HEK293 (cell line): ENCODE measurements around the gene PTPRJ.

ENCODE experiments used
- CTCF ChIA-PET: fragments of 350-600 bp; formaldehyde crosslinking; extraction: SDS; loops from one replicate; lab custom pipeline; 2021; ENCODE audit warnings: antibody characterized with exemption; lab: Yijun Ruan, JAX
- POLR2A ChIA-PET: fragments of 300-600 bp; formaldehyde crosslinking; extraction: SDS; loops from one replicate; lab custom pipeline; 2020; ENCODE audit warnings: antibody characterized with exemption, inconsistent platforms; lab: Yijun Ruan, JAX
- H3K27ac ChIP-seq: fragments of 200-500 bp; sonication (Bioruptor generic); 2 replicates; pipeline ENCODE4 v1.5.1; 2014; ENCODE audit warnings: low read depth, low read length, control low read depth, inconsistent platforms; ENCODE audit errors: extremely low read depth
- H3K36me3 ChIP-seq, 2 experiments: fragments of 200-500 bp in 1 of 2; sonication (Bioruptor generic) in 1 of 2; 1 replicate in 1 of 2; 2 replicates in 1 of 2; pipeline ENCODE4 v1.5.1; 2014 to 2017; ENCODE audit warnings: inconsistent platforms in 2 of 2, low read length in 2 of 2; ENCODE audit not compliant: control insufficient read depth in 2 of 2, insufficient read depth in 1 of 2
- H3K4me1 ChIP-seq: fragments of 200-500 bp; sonication (Bioruptor generic); 2 replicates; pipeline ENCODE4 v1.5.1; 2014; ENCODE audit warnings: mild to moderate bottlenecking, low read length, inconsistent platforms; ENCODE audit not compliant: control insufficient read depth, insufficient read depth
- H3K4me3 ChIP-seq: 2 replicates; pipeline ENCODE4 v1.5.1; 2011; ENCODE audit warnings: low read depth, mild to moderate bottlenecking, control low read depth, low read length, moderate library complexity
- H3K9me3 ChIP-seq: fragments of 200-500 bp; sonication (Bioruptor generic); 2 replicates; pipeline ENCODE4 v1.5.1; 2014; ENCODE audit warnings: low read depth, low read length, inconsistent platforms; ENCODE audit not compliant: control insufficient read depth, insufficient read depth
- GLIS1 ChIP-seq: fragments of 450-650 bp; formaldehyde crosslinking; IDR thresholded peaks from 2 replicates; pipeline ENCODE4 v1.5.1; 2016; ENCODE audit warnings: missing biosample characterization, missing genetic modification characterization
- SETDB1 ChIP-seq: IDR thresholded peaks from one replicate; pipeline ENCODE4 v1.6.1; 2017; ENCODE audit warnings: mild to moderate bottlenecking, low read length, moderate library complexity, mixed read lengths; ENCODE audit not compliant: insufficient read length
- SP7 ChIP-seq: fragments of 450-650 bp; formaldehyde crosslinking; IDR thresholded peaks from 2 replicates; pipeline ENCODE4 v1.5.1; 2016; ENCODE audit warnings: missing biosample characterization, missing genetic modification characterization
- ZNF248 ChIP-seq: fragments of 450-650 bp; formaldehyde crosslinking; IDR thresholded peaks from 2 replicates; pipeline ENCODE4 v1.5.1; 2017; ENCODE audit warnings: missing biosample characterization, missing genetic modification characterization
- ZNF311 ChIP-seq: fragments of 450-650 bp; formaldehyde crosslinking; IDR thresholded peaks from 2 replicates; pipeline ENCODE4 v1.5.1; 2017; ENCODE audit warnings: missing biosample characterization, missing genetic modification characterization, borderline replicate concordance
- ZNF324 ChIP-seq: fragments of 450-650 bp; formaldehyde crosslinking; IDR thresholded peaks from 2 replicates; pipeline ENCODE4 v1.5.1; 2016; ENCODE audit warnings: missing biosample characterization, missing genetic modification characterization
- ZNF354C ChIP-seq: fragments of 450-650 bp; formaldehyde crosslinking; IDR thresholded peaks from 2 replicates; pipeline ENCODE4 v1.5.1; 2016; ENCODE audit warnings: missing biosample characterization, missing genetic modification characterization, low read depth, borderline replicate concordance
- ZNF394 ChIP-seq: fragments of 450-650 bp; formaldehyde crosslinking; IDR thresholded peaks from 2 replicates; pipeline ENCODE4 v1.5.1; 2016; ENCODE audit warnings: missing biosample characterization, missing genetic modification characterization, mild to moderate bottlenecking, moderate library complexity, borderline replicate concordance
- ZNF560 ChIP-seq: fragments of 450-650 bp; formaldehyde crosslinking; IDR thresholded peaks from 2 replicates; pipeline ENCODE4 v1.5.1; 2017; ENCODE audit warnings: missing biosample characterization, missing genetic modification characterization, borderline replicate concordance
- ZNF571 ChIP-seq: fragments of 450-650 bp; formaldehyde crosslinking; IDR thresholded peaks from 2 replicates; pipeline ENCODE4 v1.5.0; 2017; ENCODE audit warnings: missing biosample characterization, missing genetic modification characterization
- ZNF626 ChIP-seq: fragments of 450-650 bp; sonication (Bioruptor Pico); formaldehyde crosslinking; IDR thresholded peaks from 2 replicates; pipeline ENCODE4 v1.5.1; 2018; ENCODE audit warnings: missing biosample characterization, missing genetic modification characterization, inconsistent platforms
- ZNF76 ChIP-seq: fragments of 450-650 bp; formaldehyde crosslinking; IDR thresholded peaks from 2 replicates; pipeline ENCODE4; 2016; ENCODE audit warnings: low read depth, missing biosample characterization, missing genetic modification characterization, borderline replicate concordance
- ZNF843 ChIP-seq: fragments of 450-650 bp; formaldehyde crosslinking; IDR thresholded peaks from 2 replicates; pipeline ENCODE4 v1.5.1; 2016; ENCODE audit warnings: missing biosample characterization, missing genetic modification characterization
- TF ChIP-seq, protein P1 (sequence below): fragments of 450-650 bp; formaldehyde crosslinking; IDR thresholded peaks from 2 replicates; pipeline ENCODE4 v1.5.1; 2017; ENCODE audit warnings: missing biosample characterization, missing genetic modification characterization
- TF ChIP-seq, protein P2 (sequence below): fragments of 450-650 bp; formaldehyde crosslinking; IDR thresholded peaks from 2 replicates; pipeline ENCODE4 v1.5.1; 2016; ENCODE audit warnings: missing biosample characterization, missing genetic modification characterization, low read depth
- TF ChIP-seq, protein P3 (sequence below): fragments of 450-650 bp; formaldehyde crosslinking; IDR thresholded peaks from 2 replicates; pipeline ENCODE4 v1.5.1; 2017; ENCODE audit warnings: missing biosample characterization, missing genetic modification characterization

The PTPRJ gene

DNA sequence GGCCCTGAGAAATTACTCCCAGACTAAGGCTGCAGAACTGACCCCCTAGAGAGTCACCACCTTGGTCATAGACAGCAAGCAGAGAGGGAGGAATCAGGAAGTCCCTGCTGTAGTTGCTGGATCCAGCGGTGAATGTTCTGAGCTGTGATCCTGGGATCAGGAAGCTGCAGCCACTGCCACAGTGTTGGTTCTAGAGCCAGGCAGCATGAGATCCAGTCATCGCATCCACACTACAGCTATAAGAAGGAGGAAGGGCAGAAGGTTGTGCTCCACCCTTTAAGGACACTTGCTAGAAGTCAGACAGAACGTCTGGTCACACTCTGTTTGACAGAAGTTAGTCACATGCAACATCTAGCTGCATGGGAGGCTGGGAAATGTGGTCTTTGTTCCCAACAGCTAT lies 131.5 kb downstream of the PTPRJ start:
- H3K27ac ChIP-seq = no peak overlapping the region
- no peaks in the 10 kb centered on the region for H3K36me3 ChIP-seq
- H3K4me1 ChIP-seq = no peaks in the 10 kb centered on the region
- POLR2A ChIA-PET = interaction anchor here (0.5 kb wide), 1 partner anchor 180 kb away, joined by 10 read pairs; no protein-coding TSS in a partner anchor
- H3K4me3 ChIP-seq = no peak overlapping the region
- H3K9me3 ChIP-seq = no peaks in the 10 kb centered on the region
- TF ChIP-seq ZNF324 (tag by site-specific recombination) (no peak), GLIS1 (tag by site-specific recombination) (0 out of 2 replicates have a peak, but pooled peaks have one; percentile 12)
- CTCF ChIA-PET = interaction anchor here (0.8 to 3.7 kb wide), 8 partner anchors 10 to 307 kb away, joined by 3 to 30 read pairs (median 4); no protein-coding TSS in a partner anchor

DNA sequence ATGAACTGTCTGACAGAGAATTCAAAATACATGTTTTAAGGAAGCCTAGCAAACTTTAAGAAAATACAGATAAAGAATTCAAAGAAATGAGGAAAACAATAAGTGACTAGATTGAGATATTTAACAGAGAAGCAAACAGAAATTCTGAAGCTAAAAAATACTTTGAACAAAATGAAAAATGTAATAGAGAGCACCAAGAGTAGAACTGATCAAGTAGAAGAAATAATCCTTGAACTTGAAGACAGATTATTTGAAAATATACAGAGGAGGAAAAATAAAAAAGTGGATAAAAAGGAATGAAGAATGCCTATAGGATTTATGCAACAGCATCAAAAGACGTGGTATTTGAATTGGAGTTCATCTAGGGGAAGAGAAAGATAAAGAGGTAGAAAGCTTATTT lies 134.4 kb downstream of the PTPRJ start:
- Histone ChIP-seq H3K9me3 (no peaks in the 10 kb centered on the region), H3K4me1 (no peaks in the 10 kb centered on the region), H3K4me3 (no peak overlapping the region), H3K27ac (no peak overlapping the region), H3K36me3 (no peaks in the 10 kb centered on the region)
- ChIA-PET POLR2A (no interaction called here), CTCF (interaction anchor here (0.9 to 2.1 kb wide), 2 partner anchors 180 to 184 kb away, joined by 3 to 18 read pairs; no protein-coding TSS in a partner anchor)
- TF ChIP-seq ZNF76 (tag by site-specific recombination) = no peak
- TF ChIP-seq ZNF560 (tag by site-specific recombination) = no peak
- peak; percentile 71 for TF ChIP-seq SETDB1
- TF ChIP-seq, protein P1, sequence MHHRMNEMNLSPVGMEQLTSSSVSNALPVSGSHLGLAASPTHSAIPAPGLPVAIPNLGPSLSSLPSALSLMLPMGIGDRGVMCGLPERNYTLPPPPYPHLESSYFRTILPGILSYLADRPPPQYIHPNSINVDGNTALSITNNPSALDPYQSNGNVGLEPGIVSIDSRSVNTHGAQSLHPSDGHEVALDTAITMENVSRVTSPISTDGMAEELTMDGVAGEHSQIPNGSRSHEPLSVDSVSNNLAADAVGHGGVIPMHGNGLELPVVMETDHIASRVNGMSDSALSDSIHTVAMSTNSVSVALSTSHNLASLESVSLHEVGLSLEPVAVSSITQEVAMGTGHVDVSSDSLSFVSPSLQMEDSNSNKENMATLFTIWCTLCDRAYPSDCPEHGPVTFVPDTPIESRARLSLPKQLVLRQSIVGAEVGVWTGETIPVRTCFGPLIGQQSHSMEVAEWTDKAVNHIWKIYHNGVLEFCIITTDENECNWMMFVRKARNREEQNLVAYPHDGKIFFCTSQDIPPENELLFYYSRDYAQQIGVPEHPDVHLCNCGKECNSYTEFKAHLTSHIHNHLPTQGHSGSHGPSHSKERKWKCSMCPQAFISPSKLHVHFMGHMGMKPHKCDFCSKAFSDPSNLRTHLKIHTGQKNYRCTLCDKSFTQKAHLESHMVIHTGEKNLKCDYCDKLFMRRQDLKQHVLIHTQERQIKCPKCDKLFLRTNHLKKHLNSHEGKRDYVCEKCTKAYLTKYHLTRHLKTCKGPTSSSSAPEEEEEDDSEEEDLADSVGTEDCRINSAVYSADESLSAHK (tag by site-specific recombination) = no peak
- TF ChIP-seq ZNF843 (tag by site-specific recombination) = no peak
- TF ChIP-seq ZNF248 = no peak
- TF ChIP-seq, protein P2, sequence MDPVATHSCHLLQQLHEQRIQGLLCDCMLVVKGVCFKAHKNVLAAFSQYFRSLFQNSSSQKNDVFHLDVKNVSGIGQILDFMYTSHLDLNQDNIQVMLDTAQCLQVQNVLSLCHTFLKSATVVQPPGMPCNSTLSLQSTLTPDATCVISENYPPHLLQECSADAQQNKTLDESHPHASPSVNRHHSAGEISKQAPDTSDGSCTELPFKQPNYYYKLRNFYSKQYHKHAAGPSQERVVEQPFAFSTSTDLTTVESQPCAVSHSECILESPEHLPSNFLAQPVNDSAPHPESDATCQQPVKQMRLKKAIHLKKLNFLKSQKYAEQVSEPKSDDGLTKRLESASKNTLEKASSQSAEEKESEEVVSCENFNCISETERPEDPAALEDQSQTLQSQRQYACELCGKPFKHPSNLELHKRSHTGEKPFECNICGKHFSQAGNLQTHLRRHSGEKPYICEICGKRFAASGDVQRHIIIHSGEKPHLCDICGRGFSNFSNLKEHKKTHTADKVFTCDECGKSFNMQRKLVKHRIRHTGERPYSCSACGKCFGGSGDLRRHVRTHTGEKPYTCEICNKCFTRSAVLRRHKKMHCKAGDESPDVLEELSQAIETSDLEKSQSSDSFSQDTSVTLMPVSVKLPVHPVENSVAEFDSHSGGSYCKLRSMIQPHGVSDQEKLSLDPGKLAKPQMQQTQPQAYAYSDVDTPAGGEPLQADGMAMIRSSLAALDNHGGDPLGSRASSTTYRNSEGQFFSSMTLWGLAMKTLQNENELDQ (tag by site-specific recombination) = no peak
- TF ChIP-seq SP7 = no peak

DNA sequence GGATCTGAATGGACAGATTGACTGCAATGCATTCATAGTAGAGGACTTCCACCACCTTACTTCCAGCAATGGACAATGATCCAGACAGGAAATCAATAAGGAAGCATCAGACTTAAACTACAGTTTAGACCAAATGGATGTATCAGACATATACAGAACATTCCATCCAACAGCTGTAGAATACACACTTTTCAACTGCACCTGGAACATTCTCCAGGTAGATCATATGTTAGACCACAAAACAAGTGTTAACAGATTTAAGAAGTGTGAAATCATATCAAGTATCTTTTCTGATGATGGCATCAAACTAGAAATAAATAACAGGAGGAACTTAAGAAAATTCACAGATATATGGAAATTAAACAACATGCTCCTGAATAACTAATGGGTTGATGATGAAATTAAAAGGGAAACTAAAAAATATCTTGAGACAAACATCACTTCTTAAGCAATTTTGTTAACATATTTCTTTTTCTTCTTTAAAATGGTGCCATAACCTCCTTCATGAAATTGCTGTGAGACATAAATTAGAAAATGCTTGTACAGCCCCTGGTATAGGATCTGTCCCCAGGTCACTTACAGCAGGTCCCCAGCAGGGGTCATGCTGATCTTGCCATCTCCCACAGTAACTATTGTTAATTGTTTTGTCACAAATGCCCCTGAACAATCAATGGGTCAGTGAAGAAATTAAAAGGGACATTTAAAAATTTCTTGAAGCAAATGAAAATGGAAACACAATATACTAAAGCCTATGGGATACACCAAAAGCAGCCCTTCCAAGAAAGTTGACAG lies 136.3 kb downstream of the PTPRJ start:
- no peak for TF ChIP-seq ZNF571 (tag by site-specific recombination)
- no peak for TF ChIP-seq ZNF354C (tag by site-specific recombination)
- no peak overlapping the region for H3K4me3 ChIP-seq
- no peaks in the 10 kb centered on the region for H3K4me1 ChIP-seq
- no peaks in the 10 kb centered on the region for H3K36me3 ChIP-seq
- CTCF ChIA-PET = interaction anchor here (0.6 to 2.1 kb wide), 6 partner anchors 53 to 196 kb away, joined by 3 to 18 read pairs (median 4); no protein-coding TSS in a partner anchor
- POLR2A ChIA-PET = no interaction called here
- no peaks in the 10 kb centered on the region for H3K9me3 ChIP-seq
- H3K27ac ChIP-seq = no peak overlapping the region

DNA sequence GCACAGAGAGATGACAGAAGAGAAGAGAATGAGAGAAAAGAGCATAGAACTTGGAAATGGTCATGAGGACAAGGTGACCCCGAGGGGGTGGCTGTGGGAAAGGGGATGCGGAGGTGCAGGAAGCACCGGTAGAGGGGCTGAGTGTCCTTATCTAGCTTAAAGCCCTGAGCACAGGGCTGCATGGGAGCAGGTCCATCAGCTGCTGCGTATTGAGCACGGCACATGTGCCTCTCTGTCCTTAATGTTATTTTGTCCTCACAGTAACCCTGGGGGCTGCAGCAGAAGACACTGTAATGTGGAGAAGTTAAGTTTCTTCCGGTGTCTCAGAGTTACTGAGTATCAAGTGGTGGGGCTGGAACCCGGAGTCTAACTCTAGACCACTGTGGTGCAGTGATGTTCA lies 141.9 kb downstream of the PTPRJ start:
- POLR2A ChIA-PET = no interaction called here
- Histone ChIP-seq H3K36me3 (peaks cover 0 to 25% of the 10 kb centered on the region in 2 experiments; a peak in 1 of 3 replicates), H3K9me3 (no peaks in the 10 kb centered on the region), H3K4me1 (no peaks in the 10 kb centered on the region), H3K27ac (no peak overlapping the region), H3K4me3 (no peak overlapping the region)
- TF ChIP-seq ZNF571 (tag by site-specific recombination) (no peak), ZNF394 (tag by site-specific recombination) (no peak), ZNF626 (tag by site-specific recombination) (no peak), SP7 (no peak), ZNF311 (tag by site-specific recombination) (no peak)
- TF ChIP-seq, protein P3, sequence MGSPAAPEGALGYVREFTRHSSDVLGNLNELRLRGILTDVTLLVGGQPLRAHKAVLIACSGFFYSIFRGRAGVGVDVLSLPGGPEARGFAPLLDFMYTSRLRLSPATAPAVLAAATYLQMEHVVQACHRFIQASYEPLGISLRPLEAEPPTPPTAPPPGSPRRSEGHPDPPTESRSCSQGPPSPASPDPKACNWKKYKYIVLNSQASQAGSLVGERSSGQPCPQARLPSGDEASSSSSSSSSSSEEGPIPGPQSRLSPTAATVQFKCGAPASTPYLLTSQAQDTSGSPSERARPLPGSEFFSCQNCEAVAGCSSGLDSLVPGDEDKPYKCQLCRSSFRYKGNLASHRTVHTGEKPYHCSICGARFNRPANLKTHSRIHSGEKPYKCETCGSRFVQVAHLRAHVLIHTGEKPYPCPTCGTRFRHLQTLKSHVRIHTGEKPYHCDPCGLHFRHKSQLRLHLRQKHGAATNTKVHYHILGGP (tag by site-specific recombination) = no peak
- CTCF ChIA-PET = no interaction called here
